ENCODE data around the gene PROC. TPM values are rescaled to one million over a fixed set of nuclear protein-coding genes. Genes with fewer than 3 reads are reported as not detected.

Gene PROC
- total RNA-seq, 1 experiment from 2014 or later: 0.58 TPM

DNA sequence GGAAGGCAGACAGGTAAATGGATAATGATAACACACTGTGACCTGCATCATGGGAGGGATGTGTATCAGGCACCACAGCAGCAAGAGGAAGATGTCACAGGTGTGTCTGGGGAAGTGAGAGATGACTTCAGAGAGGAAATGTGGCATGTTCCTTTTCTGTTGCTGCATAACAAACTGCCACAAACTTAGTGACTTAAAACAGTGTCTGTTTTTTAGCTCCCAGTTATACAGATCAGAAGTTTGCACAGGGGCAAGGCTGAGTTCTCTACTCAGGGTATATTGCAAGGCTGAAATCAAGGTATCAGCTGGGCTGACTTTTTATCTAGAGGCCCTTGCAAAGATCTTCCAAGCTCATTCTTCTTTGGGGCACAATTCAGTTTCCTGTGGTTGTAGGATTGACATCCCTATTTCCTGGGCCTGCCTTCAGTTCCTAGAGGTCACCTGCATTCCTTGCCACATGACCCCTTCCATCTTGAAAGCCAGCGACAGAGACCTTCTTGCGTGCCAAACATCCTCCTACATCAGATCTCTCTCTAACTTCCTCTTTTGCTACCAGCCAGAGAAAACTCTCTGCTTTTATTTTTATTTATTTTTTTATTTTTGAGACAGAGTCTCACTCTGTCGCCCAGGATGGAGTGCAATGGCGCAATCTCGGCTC lies 28.3 kb upstream of the PROC start:
- Histone ChIP-seq H2AFZ (ENCODE audit: low read length) (no peak overlapping the region), H3K4me2 (ENCODE audit: low read length) (no peak overlapping the region), H3K36me3 (ENCODE audit: low read depth, low read length) (no peaks in the 10 kb centered on the region), H3K27ac (ENCODE audit: low read length) (no peak overlapping the region), H3K9me2 (replicated peaks; ENCODE audit: low read length) (no peaks in the 10 kb centered on the region), H3K9ac (ENCODE audit: low read length) (no peak overlapping the region), H3K4me1 (ENCODE audit: insufficient read depth, low read length) (peaks cover 24% of the 10 kb centered on the region), H3F3A (ENCODE audit: low read length, unreplicated experiment) (no peaks in the 10 kb centered on the region), H3K4me3 (ENCODE audit: low read length) (no peak overlapping the region), H4K20me1 (ENCODE audit: low read length) (peaks cover 20% of the 10 kb centered on the region), H3K79me2 (ENCODE audit: low read length) (peaks cover 23% of the 10 kb centered on the region), H3K9me3 (ENCODE audit: low read length) (no peaks in the 10 kb centered on the region), H3K27me3 (ENCODE audit: low read length) (no peaks in the 10 kb centered on the region)
- ATAC-seq (no peak), DNase-seq (no peak)
- POLR2A ChIA-PET (ENCODE audit: unreplicated experiment): no interaction called here
- TF ChIP-seq EZH2 (IDR thresholded peaks at IDR 0.05; ENCODE audit: low read length, unreplicated experiment) (no peak), EZH2phosphoT487 (IDR thresholded peaks at IDR 0.05; ENCODE audit: borderline replicate concordance, low read length) (no peak)
- TF ChIP-seq, protein P1, sequence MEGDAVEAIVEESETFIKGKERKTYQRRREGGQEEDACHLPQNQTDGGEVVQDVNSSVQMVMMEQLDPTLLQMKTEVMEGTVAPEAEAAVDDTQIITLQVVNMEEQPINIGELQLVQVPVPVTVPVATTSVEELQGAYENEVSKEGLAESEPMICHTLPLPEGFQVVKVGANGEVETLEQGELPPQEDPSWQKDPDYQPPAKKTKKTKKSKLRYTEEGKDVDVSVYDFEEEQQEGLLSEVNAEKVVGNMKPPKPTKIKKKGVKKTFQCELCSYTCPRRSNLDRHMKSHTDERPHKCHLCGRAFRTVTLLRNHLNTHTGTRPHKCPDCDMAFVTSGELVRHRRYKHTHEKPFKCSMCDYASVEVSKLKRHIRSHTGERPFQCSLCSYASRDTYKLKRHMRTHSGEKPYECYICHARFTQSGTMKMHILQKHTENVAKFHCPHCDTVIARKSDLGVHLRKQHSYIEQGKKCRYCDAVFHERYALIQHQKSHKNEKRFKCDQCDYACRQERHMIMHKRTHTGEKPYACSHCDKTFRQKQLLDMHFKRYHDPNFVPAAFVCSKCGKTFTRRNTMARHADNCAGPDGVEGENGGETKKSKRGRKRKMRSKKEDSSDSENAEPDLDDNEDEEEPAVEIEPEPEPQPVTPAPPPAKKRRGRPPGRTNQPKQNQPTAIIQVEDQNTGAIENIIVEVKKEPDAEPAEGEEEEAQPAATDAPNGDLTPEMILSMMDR (conservative IDR thresholded peaks at IDR 0.05; ENCODE audit: low read depth, low read length): no peak
- intact Hi-C loops (cut with micrococcal nuclease): loop anchor here (10.0 kb wide), 1 partner anchor 165 kb away; the partner anchor contains the start of gene CYP27C1
- CTCF ChIA-PET: no interaction called here
- no TSS peak for BruUV-seq (replicated peaks)

- no TSS peak for BruUV-seq (replicated peaks)
- Histone ChIP-seq H3K79me2 (ENCODE audit: low read length) (no peaks in the 10 kb centered on the region), H3K27me3 (ENCODE audit: low read length) (no peaks in the 10 kb centered on the region), H3K27ac (ENCODE audit: low read length) (no peak overlapping the region), H3K4me2 (ENCODE audit: low read length) (no peak overlapping the region), H3K9me2 (replicated peaks; ENCODE audit: low read length) (no peaks in the 10 kb centered on the region), H3K9me3 (ENCODE audit: low read length) (no peaks in the 10 kb centered on the region), H4K20me1 (ENCODE audit: low read length) (no peaks in the 10 kb centered on the region), H3K4me3 (ENCODE audit: low read length) (no peak overlapping the region), H3K9ac (ENCODE audit: low read length) (no peak overlapping the region), H3F3A (ENCODE audit: low read length, unreplicated experiment) (no peaks in the 10 kb centered on the region), H3K36me3 (ENCODE audit: low read depth, low read length) (no peaks in the 10 kb centered on the region), H2AFZ (ENCODE audit: low read length) (no peak overlapping the region), H3K4me1 (ENCODE audit: insufficient read depth, low read length) (peaks cover 10% of the 10 kb centered on the region)
- DNase-seq (no peak), ATAC-seq (no peak)
- ChIA-PET CTCF (no interaction called here), POLR2A (ENCODE audit: unreplicated experiment) (no interaction called here)
- intact Hi-C loops (cut with micrococcal nuclease): no loop called here
- TF ChIP-seq EZH2 (IDR thresholded peaks at IDR 0.05; ENCODE audit: low read length, unreplicated experiment) (no peak), EZH2phosphoT487 (IDR thresholded peaks at IDR 0.05; ENCODE audit: borderline replicate concordance, low read length) (no peak)
- TF ChIP-seq, protein P1 (conservative IDR thresholded peaks at IDR 0.05; ENCODE audit: low read depth, low read length): no peak
Measured at GRCh38 chr2:127392133-127392827, 25.9 kb upstream of the PROC start.

Measured in PC-3 (cell line).